HCT116 (cell line): ENCODE data around the gene CSAD. TPM values are rescaled to one million over a fixed set of nuclear protein-coding genes. Genes with fewer than 3 reads are reported as not detected.

Experiments
- ATAC-seq: fragments of 200-7000 bp; cut with Tn5 transposase; 2 replicates; pipeline ENCODE4 v1.9.1; 2020; ENCODE audit warnings: mild to moderate bottlenecking, moderate library complexity
- BruUV-seq: library from RNA; stranded (reverse); fragments of 400-500 nt; replicated peaks from 2 replicates; lab custom pipeline; 2021; lab: Mats Ljungman, UMichigan
- CTCF ChIA-PET: fragments of 300-600 bp; sonication (Branson Sonifier 250); formaldehyde crosslinking; loops from one replicate; lab custom pipeline; 2021; ENCODE audit warnings: antibody characterized with exemption; lab: Charles Lee
- POLR2A ChIA-PET: fragments of 300-600, 350-600 bp; sonication (Branson Sonifier 250); formaldehyde crosslinking; loops from one replicate; lab custom pipeline; 2021; ENCODE audit warnings: antibody characterized with exemption; lab: Charles Lee
- RAD21 ChIA-PET, 2 experiments: fragments of 300-600 bp; sonication (Branson Sonifier 250); formaldehyde crosslinking; loops; one replicate each; lab custom pipeline; 2023; ENCODE audit warnings: low total read pairs in 2 of 2; ENCODE audit not compliant: uncharacterized antibody in 2 of 2, unreplicated experiment in 2 of 2, low non-redundant PET in 1 of 2; lab: Charles Lee
- DNase-seq: peaks from one replicate; pipeline ENCODE4 v3.0.0-alpha.2; 2010; ENCODE audit warnings: low read depth, low spot score
- H2AFZ ChIP-seq: fragments of 200-600 bp; shearing (Covaris generic), sonication (generic); 2 replicates; pipeline ENCODE4 v1.6.1; 2017; ENCODE audit warnings: low read depth, mixed run types, mixed read lengths, antibody characterized with exemption, low read length; ENCODE audit not compliant: poor library complexity, severe bottlenecking
- H3K27ac ChIP-seq: 2 replicates; pipeline ENCODE4 v1.5.1; 2012; ENCODE audit warnings: low read depth, low read length
- H3K27me3 ChIP-seq: fragments of 200-600 bp; sonication (generic); 2 replicates; pipeline ENCODE4 v1.6.1; 2016; ENCODE audit warnings: mixed run types, low read length, mixed read lengths; ENCODE audit not compliant: insufficient read depth
- H3K36me3 ChIP-seq, 2 experiments: fragments of 200-500 bp in 1 of 2; fragments of 200-600 bp in 1 of 2; sonication (Bioruptor generic) in 1 of 2; sonication (generic) in 1 of 2; 2 replicates each; pipeline versions ENCODE4 v1.5.1 to v1.6.1; 2014 to 2016; ENCODE audit warnings: low read length in 2 of 2, inconsistent platforms in 1 of 2, mixed read lengths in 1 of 2, mixed run types in 1 of 2; ENCODE audit not compliant: insufficient read depth in 2 of 2, control insufficient read depth in 1 of 2
- H3K4me1 ChIP-seq, 2 experiments: fragments of 200-600 bp in 1 of 2; sonication (generic) in 1 of 2; 2 replicates each; pipeline versions ENCODE4 v1.5.1 to v1.6.1; 2012 to 2017; ENCODE audit warnings: low read length in 2 of 2, inconsistent platforms in 1 of 2, mild to moderate bottlenecking in 1 of 2, mixed read lengths in 1 of 2, mixed run types in 1 of 2, moderate library complexity in 1 of 2; ENCODE audit not compliant: insufficient read depth in 2 of 2, control insufficient read depth in 1 of 2
- H3K4me2 ChIP-seq: fragments of 200-600 bp; sonication (generic); 2 replicates; pipeline ENCODE4 v1.6.1; 2017; ENCODE audit warnings: mixed run types, low read length, mixed read lengths
- H3K4me3 ChIP-seq, 2 experiments: fragments of 200-600 bp in 1 of 2; sonication (generic) in 1 of 2; replicated peaks in 1 of 2; 2 replicates each; pipeline ENCODE4 v1.5.1; 2011 to 2016; ENCODE audit warnings: low read length in 2 of 2, control low read depth in 1 of 2, low read depth in 1 of 2, mild to moderate bottlenecking in 1 of 2, mixed read lengths in 1 of 2, mixed run types in 1 of 2
- H3K79me2 ChIP-seq: fragments of 200-600 bp; sonication (generic); 2 replicates; pipeline ENCODE4 v1.6.1; 2017; ENCODE audit warnings: mild to moderate bottlenecking, mixed run types, low read length, moderate library complexity, mixed read lengths; ENCODE audit not compliant: insufficient read depth
- H3K9ac ChIP-seq: fragments of 200-600 bp; sonication (generic); 2 replicates; pipeline ENCODE4 v1.6.1; 2016; ENCODE audit warnings: low read length, mixed read lengths
- H3K9me2 ChIP-seq: fragments of 200-600 bp; sonication (generic), shearing (Covaris generic); 2 replicates; pipeline ENCODE4 v1.6.1; 2017; ENCODE audit warnings: mixed run types, mild to moderate bottlenecking, moderate library complexity; ENCODE audit not compliant: insufficient read depth
- H3K9me3 ChIP-seq, 2 experiments: fragments of 200-500 bp in 1 of 2; fragments of 200-600 bp in 1 of 2; sonication (Bioruptor generic) in 1 of 2; sonication (generic) in 1 of 2; 2 replicates each; pipeline ENCODE4 v1.6.1; 2014 to 2017; ENCODE audit warnings: low read length in 2 of 2, mixed read lengths in 2 of 2, inconsistent platforms in 1 of 2, low read depth in 1 of 2, mild to moderate bottlenecking in 1 of 2, mixed run types in 1 of 2, moderate library complexity in 1 of 2; ENCODE audit not compliant: control insufficient read depth in 1 of 2, insufficient read depth in 1 of 2
- H4K20me1 ChIP-seq: fragments of 200-600 bp; sonication (generic), shearing (Covaris generic); 2 replicates; pipeline ENCODE4 v1.6.1; 2017; ENCODE audit warnings: mixed run types, mild to moderate bottlenecking, moderate library complexity; ENCODE audit not compliant: insufficient read depth
- ATF3 ChIP-seq: IDR thresholded peaks from 2 replicates; pipeline ENCODE4 v1.6.1; 2012
- CBX3 ChIP-seq: IDR thresholded peaks from 2 replicates; pipeline ENCODE4 v1.6.1; 2012; ENCODE audit warnings: low read depth
- CEBPB ChIP-seq: IDR thresholded peaks from 2 replicates; pipeline ENCODE4 v1.6.1; 2012; ENCODE audit warnings: low read depth
- ELF1 ChIP-seq: IDR thresholded peaks from 2 replicates; pipeline ENCODE4 v1.6.1; 2012; ENCODE audit warnings: low read depth, borderline replicate concordance
- EZH2 ChIP-seq: fragments of 200-600 bp; sonication (generic); IDR thresholded peaks from 2 replicates; pipeline ENCODE4 v1.6.1; 2017; ENCODE audit warnings: antibody characterized with exemption, mixed run types
- EZH2phosphoT487 ChIP-seq: fragments of 200-600 bp; IDR thresholded peaks from 2 replicates; pipeline ENCODE4 v1.6.1; 2018; ENCODE audit warnings: antibody characterized with exemption, borderline replicate concordance
- FOSL1 ChIP-seq: IDR thresholded peaks from 2 replicates; pipeline ENCODE4 v1.6.1; 2012; ENCODE audit warnings: low read depth
- JUND ChIP-seq: IDR thresholded peaks from 2 replicates; pipeline ENCODE4 v1.6.1; 2012
- POLR2A ChIP-seq: IDR thresholded peaks from 2 replicates; pipeline ENCODE4 v1.7.0; 2011; ENCODE audit warnings: borderline replicate concordance; ENCODE audit not compliant: insufficient read depth, insufficient read length; ENCODE audit errors: extremely low read depth
- RAD21 ChIP-seq: IDR thresholded peaks from 2 replicates; pipeline ENCODE4 v1.6.1; 2012; ENCODE audit warnings: low read depth, mild to moderate bottlenecking
- SIN3A ChIP-seq: IDR thresholded peaks from 2 replicates; pipeline ENCODE4 v1.6.1; 2012; ENCODE audit warnings: low read depth
- SRF ChIP-seq: IDR thresholded peaks from 2 replicates; pipeline ENCODE4 v1.6.1; 2012; ENCODE audit warnings: low read depth
- TCF7L2 ChIP-seq: IDR thresholded peaks from 2 replicates; pipeline ENCODE4 v1.7.0; 2011; ENCODE audit warnings: borderline replicate concordance, inconsistent platforms; ENCODE audit not compliant: insufficient read depth, insufficient read length; ENCODE audit errors: extremely low read depth
- ZBTB33 ChIP-seq: IDR thresholded peaks from 2 replicates; pipeline ENCODE4 v1.6.1; 2011; ENCODE audit warnings: mild to moderate bottlenecking, low read length, moderate library complexity; ENCODE audit not compliant: insufficient replicate concordance; ENCODE audit errors: extremely low read depth
- ZFX ChIP-seq: fragments of 450-650 bp; IDR thresholded peaks from 2 replicates; pipeline ENCODE4 v1.6.1; 2017
- ZNF274 ChIP-seq: fragments of 200-500 bp; sonication (Bioruptor generic); IDR thresholded peaks from 2 replicates; pipeline ENCODE4 v1.6.1; 2014; ENCODE audit warnings: mild to moderate bottlenecking, low read depth, low read length, inconsistent platforms
- intact Hi-C: fragments of 100-400 bp; cut with micrococcal nuclease; formaldehyde crosslinking; loops from 2 replicates; pipeline ENCODE4 v1.10.0; 2022
- total RNA-seq: library from RNA; stranded (reverse); gene quantifications from one replicate; pipeline ENCODE4 v1.2.1, GENCODE V29; 2021; ENCODE audit not compliant: unreplicated experiment
- TF ChIP-seq, protein P1 (sequence below), 3 experiments: fragments of 200-600 bp in 1 of 3; sonication (generic) in 1 of 3; IDR thresholded peaks in 2 of 3; conservative IDR thresholded peaks in 1 of 3; 2 replicates each; pipeline ENCODE4 v1.5.1; 2012 to 2017; ENCODE audit warnings: low read depth in 2 of 3, low read length in 2 of 3, antibody characterized with exemption in 1 of 3, borderline replicate concordance in 1 of 3, control low read depth in 1 of 3, mild to moderate bottlenecking in 1 of 3, mixed read lengths in 1 of 3, mixed run types in 1 of 3, moderate library complexity in 1 of 3; ENCODE audit not compliant: insufficient read depth in 1 of 3

CSAD gene
- total RNA-seq, 1 experiment from 2014 or later = 20.3 TPM

DNA sequence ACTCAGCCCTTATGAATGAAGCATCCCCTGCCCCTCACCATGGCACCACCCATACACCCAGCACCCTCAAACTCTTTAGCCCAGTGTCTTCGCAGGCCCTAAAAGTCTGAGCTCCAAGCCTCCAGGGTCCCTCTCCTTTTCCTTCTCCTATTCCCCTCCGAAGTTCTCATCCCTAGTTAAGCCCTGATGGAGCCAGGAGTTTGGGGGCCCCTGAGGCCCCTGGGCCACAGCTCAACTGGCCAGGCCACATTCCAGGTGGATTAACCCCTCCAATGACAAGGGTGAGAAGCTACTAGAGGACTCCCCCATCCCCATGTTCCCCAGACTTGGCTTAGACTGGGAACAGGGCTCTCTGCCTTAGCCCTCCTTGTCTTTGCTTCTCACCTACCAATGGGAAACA is 48.7 kb upstream of the CSAD start (continued):
- TF ChIP-seq ZNF274 (no peak), RAD21 (no peak), ZBTB33 (no peak), ATF3 (no peak), JUND (no peak), CBX3 (no peak), EZH2phosphoT487 (no peak), EZH2 (no peak), CEBPB (no peak), TCF7L2 (no peak)

DNA sequence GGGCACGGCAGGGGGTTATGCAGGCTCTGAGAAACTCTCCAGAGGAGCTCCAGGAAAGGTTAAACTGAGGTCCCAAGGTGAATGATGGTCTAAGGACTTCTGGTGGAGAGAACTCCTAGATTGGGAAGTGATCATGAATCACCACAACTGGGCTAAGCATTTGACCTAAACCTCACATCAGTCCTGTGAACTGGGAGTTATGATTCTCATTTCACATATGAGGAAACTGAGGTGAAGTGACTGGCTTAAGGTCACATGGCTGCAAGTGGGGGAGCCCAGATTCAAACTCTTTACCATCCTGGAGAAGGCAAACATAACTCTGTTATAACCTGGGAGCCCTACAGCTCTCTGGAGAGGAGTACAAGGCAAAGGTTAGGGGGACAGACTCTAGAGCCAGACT is 47.1 kb upstream of the CSAD start:
- Histone ChIP-seq H3K4me1 (peaks cover 60 to 79% of the 10 kb centered on the region in 2 experiments), H3K79me2 (no peaks in the 10 kb centered on the region; the same call in 1 of the 2 replicates), H3K9ac (no peak overlapping the region), H2AFZ (no peak overlapping the region), H3K27me3 (no peaks in the 10 kb centered on the region), H3K9me2 (no peaks in the 10 kb centered on the region), H3K36me3 (no peaks in the 10 kb centered on the region), H3K4me3 (no peak overlapping the region), H3K9me3 (no peaks in the 10 kb centered on the region), H3K27ac (no peak overlapping the region), H4K20me1 (no peaks in the 10 kb centered on the region), H3K4me2 (no peak overlapping the region)
- TF ChIP-seq ELF1 (no peak), ZNF274 (no peak), SIN3A (no peak), POLR2A (no peak), ATF3 (no peak), TCF7L2 (no peak), FOSL1 (no peak), JUND (no peak), ZBTB33 (no peak), SRF (no peak), ZFX (no peak), EZH2 (no peak), EZH2phosphoT487 (no peak)
- TF ChIP-seq, protein P1, sequence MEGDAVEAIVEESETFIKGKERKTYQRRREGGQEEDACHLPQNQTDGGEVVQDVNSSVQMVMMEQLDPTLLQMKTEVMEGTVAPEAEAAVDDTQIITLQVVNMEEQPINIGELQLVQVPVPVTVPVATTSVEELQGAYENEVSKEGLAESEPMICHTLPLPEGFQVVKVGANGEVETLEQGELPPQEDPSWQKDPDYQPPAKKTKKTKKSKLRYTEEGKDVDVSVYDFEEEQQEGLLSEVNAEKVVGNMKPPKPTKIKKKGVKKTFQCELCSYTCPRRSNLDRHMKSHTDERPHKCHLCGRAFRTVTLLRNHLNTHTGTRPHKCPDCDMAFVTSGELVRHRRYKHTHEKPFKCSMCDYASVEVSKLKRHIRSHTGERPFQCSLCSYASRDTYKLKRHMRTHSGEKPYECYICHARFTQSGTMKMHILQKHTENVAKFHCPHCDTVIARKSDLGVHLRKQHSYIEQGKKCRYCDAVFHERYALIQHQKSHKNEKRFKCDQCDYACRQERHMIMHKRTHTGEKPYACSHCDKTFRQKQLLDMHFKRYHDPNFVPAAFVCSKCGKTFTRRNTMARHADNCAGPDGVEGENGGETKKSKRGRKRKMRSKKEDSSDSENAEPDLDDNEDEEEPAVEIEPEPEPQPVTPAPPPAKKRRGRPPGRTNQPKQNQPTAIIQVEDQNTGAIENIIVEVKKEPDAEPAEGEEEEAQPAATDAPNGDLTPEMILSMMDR (IDR thresholded peaks at IDR 0.05 in 2 of 3, conservative IDR thresholded peaks at IDR 0.05 in 1 of 3; ENCODE audit: borderline replicate concordance in 1 of 3, insufficient read depth in 1 of 3, low read depth in 2 of 3, low read length in 2 of 3) = no peak
- POLR2A ChIA-PET = no interaction called here
- RAD21 ChIA-PET = no interaction called here
- no TSS peak for BruUV-seq
- DNase-seq = no peak
- ATAC-seq = no peak
- intact Hi-C loops = no loop called here
- CTCF ChIA-PET = no interaction called here
